HG03460 (cell line): ENCODE measurements around the gene CLEC18A.
"Not testable (repeated sequence)": the region's sequence is repeated elsewhere in the genome, so short reads cannot be mapped to it uniquely, and the experiment has no call there.

Experiments used
- ATAC-seq: cut with Tn5 transposase; IDR thresholded peaks from one replicate; pipeline ENCODE4 v1.9.1; 2021; ENCODE audit not compliant: unreplicated experiment

CLEC18A gene

DNA sequence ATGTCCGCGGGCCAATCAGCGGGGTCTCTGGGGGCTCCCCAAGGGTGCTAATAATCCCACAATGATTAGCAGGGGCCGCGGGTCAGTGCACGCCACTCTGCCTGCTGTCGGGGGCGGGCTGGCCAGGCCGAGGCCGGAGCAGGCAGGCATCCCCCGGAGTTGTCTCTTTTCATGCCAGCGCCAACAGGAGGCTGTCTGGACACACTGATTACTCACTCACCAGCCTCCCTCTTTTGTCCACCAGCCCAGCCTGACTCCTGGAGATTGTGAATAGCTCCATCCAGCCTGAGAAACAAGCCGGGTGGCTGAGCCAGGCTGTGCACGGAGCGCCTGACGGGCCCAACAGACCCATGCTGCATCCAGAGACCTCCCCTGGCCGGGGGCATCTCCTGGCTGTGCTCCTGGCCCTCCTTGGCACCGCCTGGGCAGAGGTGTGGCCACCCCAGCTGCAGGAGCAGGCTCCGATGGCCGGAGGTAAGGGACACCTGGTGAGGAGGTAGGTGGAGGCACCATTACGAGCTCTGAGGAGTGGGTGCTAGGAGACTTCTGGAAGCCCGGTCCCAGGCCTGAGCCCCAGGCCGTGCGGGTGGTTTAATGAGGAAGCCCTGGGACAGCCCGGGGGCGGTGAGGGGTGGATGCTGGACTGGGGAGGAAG lies at the start of gene CLEC18A:
Gene CLEC18A, plus strand, starts transcription at position 318 of the 655 bp plus-strand sequence. Its CDS starts 33 bp downstream, at position 351.
- not testable (repeated sequence) for ATAC-seq

DNA sequence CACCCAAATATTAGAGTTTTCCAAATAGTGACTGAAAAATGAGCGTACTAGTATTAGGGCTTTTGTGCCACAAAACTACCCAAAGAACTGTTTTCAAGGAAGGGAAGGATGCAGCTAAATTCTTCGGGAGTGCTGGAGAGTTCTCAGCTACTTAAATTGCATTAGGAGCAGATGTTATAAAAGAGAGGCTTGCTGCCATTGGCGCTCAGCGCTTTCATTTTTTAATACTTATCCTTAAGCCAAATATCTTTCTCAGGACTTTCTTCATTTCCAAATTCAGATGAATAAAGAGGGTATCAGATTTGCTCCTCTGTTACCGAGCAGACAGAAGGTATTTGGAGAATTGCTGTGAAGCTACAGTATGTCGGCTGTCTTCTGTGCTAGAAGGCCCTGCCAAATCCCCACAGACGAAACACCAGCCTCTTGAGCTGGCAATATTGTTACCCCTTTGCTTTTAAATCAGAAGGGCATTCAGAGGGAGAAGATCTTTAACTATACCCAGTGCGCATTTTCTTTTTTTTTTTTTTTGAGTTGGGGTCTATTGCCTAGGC lies 47.2 kb upstream of the CLEC18A start:
- no peak for ATAC-seq

DNA sequence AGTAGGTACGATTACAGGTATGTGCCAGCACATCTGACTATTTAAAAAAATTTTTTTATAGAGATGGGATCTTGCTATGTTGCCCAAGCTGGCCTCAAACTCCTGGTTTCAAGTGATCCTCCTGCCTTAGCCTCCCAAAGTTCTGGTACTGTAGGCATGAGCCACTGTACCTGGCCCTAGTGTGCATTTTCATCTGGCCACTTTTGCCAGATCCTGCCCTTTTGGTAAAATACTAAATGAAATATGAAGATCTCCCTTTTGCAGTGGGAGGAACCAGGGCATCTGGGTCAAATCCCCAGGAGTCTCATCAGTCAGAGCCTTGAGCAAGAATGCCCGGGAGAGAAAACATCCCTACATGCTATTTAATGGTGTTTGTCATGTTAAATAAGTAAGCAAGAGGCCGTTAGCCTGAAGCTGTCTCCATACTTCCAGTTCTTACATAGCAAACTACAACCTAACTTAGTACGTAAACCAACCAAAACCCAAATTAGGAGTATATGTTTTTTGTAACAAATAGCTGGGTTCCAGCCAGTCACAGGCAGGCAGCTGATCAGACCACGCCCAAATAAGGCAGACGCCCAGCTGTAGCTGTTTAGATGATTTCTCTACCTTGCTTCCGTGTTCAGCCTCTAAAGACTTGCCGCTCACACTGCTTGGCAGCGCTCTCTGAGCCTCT lies 46.5 kb upstream of the CLEC18A start:
- no peak for ATAC-seq

DNA sequence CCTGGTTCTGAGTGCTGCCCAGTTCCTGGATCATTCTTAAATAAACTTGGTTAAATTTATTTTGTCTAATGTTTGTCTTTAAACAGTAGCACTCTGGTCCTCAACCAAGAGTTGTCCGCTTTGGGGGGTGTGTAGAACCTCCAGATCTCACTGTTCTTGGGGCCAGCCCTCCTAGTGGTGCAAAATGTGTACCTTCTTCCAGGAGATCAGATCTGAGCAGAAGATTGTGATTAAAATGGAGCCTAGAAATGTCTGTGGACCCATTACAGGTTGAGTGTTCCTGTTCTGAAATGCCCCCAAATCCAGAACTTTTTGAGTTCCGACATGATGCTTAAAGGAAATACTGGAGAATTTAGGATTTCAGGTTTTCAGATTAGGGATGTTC lies 46.0 kb upstream of the CLEC18A start:
- no peak for ATAC-seq

DNA sequence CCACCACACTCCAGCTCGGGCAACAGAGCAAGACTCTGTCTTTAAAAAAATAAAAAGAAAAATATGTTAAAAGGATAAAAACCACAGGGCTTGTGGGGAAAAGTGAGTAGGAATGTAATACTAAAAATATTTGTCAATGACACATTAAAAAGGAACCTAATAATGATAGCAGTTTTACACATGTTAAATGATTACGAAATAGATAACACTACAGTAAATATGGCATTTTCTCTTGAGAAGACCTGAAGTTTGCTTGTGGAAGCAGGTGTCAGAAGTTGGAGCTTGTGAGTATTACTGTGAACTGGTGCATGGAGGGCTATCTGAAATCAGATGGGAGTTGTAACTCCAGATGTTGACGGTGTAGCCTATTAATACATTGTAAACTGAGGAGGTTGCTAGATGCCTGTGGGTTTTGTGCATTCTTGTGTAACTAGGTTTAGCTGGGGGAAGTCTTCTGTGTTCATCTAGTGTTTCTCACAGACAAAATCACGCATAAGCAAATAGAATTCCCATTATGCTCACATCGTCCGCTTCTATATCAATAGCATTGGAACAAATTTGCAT lies 44.2 kb upstream of the CLEC18A start:
- ATAC-seq, result no peak

DNA sequence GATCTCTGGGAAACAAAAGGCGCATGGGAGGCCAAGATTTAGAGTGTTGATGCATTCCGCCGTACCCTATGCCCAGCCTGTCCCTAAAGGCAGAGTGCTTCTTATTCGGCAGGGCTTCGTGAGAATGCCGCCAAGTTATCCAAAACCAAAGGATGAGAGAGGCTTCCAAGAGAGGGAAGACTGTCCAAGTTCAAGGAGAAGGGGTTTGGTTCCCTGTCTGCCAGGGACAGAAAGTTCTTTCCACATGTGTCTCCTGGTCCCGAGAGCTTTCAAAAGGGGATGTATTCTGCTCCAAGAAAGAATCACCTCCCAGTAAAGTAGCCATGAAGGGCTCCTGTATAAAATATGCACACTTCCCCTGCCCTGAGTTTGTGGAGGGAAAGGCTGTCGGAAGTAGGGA lies 42.1 kb upstream of the CLEC18A start:
- ATAC-seq, result no peak

DNA sequence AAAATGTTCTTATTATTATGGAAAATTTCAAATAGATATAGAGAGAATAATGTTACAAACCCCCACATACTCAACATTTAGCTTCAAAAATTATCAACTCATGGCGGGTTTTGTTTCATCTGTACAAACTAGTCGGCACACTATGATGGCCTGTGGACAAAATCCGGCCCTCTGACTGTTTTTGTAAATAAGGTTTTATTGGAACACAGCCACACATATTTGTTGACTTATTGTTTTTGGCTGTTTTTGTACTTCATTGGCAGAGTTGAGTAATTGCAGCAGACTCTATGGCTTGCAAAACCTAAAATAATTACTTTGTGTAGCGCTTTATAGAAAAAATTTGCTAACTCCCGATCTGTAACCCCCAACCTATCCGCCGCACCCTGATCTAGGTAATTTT lies 41.4 kb upstream of the CLEC18A start:
- no peak for ATAC-seq

DNA sequence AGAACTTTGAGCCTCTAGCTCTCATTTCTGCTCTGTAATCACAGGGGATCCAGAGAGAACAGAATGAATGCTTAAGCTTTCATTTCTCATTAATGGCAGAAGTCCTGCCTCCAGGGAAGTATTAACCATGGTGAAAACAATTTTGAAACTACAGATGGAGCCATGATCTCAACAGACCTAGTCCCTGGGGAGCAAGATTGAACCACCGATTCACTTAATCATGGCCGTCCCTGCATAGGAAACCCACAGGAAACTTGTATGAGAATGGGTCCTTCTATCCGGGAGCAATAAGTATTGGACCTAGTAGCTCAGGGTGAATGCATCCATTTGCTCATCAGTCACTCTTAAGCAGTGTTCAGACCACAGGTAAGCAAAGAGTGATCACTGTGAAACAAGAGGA lies 40.2 kb upstream of the CLEC18A start:
- ATAC-seq, result no peak

DNA sequence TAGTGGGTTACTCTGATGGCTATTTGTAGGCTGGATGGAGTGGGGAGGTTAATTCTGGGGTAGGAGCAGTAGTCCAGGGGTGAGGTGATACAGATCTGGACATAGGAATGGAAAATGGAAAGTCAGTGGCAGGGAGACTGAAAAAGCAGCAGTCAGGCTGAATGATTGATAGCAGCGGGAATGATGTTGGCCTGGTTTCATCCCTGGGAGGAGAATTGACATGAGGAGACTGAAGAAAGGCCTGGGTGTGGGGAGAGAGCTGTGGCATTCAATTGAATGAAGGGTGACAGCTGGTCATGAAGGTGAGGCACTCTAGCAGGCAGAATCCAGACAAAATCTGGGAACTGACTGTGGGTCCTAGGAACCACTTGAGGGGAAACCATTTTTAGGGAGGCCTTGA lies 34.7 kb upstream of the CLEC18A start:
- no peak for ATAC-seq

DNA sequence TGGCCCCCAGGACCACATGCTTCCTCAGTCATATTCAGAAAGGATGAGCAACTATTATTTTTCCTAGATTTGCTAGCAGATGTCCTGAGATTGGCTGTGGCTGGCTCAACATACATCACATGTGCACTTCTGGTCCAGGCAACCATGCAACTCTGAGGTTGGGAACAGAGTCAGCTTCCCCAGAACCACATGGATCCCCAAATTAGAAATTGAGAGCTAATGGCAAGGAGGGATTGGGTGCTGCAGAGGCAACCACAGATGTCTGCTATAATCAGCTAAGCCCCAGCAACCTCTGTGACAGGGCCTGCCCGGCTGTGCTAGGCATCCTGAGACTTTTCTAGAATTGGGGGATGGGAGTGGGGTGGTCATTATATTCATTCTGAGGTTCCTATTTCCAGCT lies 33.8 kb upstream of the CLEC18A start:
- no peak for ATAC-seq

DNA sequence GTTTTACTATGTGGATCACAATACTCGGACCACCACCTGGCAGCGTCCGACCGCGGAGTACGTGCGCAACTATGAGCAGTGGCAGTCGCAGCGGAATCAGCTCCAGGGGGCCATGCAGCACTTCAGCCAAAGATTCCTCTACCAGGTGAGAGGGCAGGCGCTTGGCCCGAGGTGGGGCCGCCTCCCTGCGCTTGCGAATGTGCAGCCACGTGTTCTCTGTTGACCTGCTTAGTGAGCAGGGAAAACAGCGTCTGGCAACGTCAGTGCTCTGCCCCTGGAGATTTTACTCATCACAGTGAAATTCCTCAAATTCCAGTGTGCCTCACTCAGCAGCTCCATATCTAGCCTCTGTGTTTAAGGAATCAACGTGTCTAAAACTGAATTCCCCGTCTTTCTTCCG lies 33.4 kb upstream of the CLEC18A start:
- ATAC-seq, result no peak

DNA sequence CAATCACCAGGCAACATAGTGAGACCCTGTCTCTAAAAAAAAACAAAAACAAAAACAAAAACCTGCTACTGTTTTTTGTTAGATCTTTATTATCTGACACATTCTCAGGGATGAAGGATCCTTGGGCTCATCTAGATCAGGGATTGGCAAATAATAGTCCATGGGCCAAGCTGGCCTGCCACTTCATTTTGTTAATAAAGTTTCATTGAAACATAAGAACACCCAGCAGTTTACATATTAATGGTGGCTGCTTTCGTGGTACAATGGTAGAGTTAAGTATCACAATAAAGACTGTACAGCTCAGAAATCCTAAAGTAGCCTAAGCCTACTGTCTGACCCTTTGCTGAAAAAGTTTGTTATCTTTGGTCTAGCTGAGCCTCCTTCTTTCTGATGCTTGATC lies 32.9 kb upstream of the CLEC18A start:
- ATAC-seq, result no peak

DNA sequence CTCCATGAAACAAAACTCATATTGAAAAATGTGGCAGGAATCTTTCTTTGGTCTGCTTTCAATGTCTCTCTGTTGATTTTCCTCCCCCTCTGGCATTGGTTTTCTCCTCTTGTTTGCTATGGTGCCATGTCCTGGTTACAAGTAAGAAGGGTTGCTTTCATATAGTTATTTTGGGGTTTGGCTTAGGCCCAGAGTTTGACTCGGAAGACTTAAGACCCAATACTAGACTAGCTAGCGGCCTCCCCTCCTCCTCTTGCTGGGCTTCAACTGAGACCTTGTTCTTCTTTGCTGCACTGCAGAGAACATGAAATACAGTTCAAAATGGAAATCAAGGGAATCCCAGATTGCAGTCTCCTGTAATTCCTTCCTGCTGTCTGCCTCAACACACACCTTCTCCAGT lies 30.0 kb upstream of the CLEC18A start:
- no peak for ATAC-seq

DNA sequence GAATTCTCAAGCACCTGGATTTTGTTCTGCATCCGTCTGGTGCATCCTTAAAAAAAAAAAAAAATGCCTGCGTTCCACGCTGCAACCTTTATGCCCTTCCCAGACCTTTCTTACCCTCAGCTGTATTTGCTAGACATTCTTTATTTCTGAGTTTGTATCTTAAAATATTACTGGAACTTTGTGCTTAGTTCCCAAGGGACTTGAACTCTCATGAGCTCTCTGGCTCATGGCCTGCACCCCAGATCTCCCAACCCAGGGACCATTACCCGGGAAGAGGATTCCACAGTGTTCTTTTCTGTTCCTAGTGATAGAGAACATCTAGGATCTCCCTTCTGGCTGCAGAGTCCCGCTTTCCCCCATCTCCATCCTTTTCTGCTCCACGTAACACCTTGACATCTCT lies 28.9 kb upstream of the CLEC18A start:
- no peak for ATAC-seq

DNA sequence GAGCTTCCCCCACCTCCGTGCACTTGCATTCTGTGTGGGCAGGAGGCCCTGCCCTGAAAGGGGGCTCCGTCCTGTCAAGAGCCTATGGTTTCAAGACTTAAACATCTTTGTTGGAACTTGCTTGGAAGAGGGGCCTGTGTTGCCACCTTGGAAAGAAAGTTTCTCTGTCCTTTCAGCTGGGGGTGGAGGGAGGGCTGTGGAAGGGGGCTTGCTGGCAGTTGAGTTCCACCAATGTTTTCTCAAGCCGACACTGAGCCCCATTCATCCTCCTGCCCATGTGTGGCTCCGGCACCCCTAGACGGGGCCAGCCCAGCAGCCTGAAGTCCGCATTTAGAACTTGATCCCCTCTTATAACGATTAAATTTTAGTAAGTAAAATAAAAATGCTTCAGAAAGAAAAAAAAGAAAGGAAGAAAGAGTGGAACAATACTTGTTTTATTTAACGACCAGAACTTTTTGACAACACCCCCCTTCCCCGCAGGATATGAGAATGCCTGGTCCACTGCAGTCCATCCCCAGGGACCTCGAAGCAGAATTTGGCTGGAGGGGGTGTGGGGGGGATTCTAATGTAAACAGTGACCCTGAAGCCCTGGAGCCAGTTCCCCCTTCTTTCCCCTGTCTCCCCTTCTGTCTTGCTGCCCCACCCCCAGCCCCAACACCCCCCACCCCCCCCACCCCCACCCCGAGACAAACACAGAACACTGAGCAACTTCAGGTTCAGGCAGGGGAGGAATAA lies 26.9 kb upstream of the CLEC18A start:
- no peak for ATAC-seq

DNA sequence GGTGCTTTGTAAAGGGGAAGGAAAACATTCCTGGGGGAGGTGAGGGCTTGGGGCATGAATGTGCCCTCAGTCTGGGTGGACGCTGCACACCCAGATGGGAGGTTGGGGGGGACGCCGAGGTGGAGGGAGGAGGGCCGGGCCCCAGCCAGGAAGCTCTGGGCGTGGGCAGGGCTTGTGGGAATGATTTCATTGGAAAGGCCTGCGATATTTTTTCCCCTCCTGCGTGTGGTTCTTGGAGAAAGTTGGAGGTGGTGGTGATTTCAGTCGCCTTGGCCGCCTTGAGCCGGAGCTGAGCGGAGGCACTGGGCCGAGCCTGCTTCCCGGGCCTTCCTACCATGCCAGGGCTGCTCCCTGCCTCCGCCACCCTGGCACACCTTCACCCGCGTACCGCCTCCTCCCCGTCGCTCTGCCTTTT lies 26.4 kb upstream of the CLEC18A start:
- no peak for ATAC-seq

DNA sequence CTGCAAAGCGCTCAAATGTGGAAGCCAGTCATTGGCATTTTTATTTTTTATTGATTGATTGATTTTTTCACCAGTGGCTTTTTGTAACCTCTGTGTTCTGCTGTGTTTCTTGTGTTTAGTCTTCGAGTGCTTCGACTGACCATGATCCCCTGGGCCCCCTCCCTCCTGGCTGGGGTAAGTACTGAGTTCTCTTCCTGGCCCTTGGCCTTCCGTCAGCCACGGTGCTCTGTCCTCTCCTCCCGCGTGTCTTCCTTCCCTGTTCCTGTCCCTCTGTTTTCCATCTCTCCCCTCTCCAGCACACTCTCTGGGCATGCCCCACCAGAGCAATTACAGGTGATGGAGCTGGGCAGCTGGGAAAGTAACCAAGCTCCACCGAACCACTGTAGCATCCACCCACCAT lies 25.8 kb upstream of the CLEC18A start:
- no peak for ATAC-seq

DNA sequence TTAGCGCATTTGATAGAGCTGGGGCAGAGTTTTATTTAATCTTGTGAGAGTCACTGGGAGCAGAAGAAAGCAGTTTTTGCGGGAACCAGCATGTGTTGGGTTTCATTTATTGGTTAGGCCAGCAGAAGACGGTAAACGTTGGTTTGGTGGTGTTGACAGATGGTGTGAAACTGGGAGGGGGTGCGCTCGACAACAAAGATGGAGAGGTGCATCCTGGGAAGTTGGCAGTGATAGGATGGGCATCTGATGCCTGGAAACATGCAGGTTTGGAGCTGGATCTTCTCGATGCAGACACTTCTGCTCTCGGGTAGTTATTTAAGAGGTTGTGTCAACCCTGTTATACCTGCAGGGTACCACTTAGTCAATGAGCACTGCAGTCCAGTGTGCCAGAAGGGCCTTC lies 24.9 kb upstream of the CLEC18A start:
- no peak for ATAC-seq

DNA sequence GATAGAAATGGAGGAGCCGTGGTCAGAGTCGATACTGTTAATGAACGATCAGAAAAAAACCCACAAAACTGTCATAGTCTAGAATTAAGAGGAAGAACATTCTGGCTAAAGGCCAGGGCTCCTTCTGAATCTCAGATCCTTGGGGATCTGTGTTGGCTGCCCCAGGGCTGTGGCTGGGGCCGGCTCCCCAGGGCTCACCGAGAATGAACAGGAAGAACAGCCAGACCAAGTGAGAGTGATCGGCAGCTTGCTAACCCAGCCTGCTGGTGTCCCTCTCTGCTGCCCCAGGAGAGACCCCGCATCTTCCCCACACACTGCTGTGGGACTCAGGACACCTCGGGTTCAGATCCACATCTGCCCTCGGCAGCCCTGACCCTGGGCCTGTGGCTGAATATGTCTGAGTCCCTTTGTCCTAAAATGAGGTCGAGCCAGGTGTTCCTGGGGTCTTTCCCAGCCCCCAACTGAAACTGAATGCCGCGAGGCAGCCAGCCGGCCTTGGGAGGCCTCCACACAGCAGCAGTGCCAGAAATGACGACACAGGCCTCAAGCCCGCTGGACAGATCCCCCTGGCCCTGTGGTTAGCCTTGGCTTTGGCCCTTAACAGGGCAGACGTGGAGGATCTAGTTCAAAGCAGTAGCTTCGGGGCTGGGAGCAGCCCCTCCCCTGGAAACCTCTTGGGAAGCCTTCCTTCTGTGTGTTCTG lies 23.9 kb upstream of the CLEC18A start:
- ATAC-seq, result no peak

DNA sequence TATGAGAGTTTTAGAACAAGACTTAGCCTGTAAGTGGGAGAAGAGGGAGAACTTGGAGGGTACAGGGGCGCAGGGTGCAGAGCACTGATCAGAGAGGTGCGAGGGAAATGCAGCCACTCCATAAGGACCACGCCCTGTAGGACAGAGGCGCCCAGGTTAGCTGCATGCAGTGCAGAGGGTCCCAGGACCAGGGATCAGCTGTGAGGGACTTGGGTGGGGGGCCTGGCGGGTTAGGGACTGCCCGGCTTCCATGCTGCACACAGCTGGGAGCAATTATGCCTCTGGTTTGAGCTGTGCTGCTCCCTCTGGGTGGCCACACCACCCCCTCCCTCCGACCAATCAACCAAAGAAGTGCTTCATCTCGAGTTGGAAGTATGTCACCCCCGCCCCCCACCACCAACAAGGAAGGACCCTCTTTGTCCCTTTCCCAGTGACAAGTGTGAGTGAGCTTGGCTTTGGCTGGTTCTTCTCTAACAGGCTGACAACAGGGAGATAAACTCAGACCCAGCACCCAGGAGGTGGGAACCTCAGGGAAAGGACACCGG lies 22.2 kb upstream of the CLEC18A start:
- ATAC-seq, result no peak

DNA sequence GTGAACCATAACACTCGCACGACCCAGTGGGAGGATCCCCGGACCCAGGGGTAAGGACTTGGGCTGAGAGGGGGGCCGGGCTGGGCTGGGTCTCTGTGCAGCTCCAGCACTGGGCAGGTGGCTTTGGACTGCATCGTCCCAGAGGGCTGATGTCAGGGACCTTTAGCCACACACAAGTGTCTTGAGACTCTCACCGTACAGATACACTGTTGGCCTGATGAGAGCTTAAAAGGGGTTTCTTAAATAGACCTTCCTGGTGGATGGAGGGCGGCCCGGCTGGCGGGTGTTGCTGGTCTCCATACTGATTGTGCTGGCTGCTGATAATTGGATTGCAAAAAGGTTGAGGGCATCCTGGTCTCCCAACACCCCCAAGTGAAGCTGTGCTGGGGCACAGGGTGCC lies 21.7 kb upstream of the CLEC18A start:
- no peak for ATAC-seq
